AG10803 (cell line): ENCODE data around the gene CHMP2A.

Experiments
- DNase-seq: peaks from one replicate; pipeline ENCODE4 v3.0.0; 2010; ENCODE audit warnings: low read depth
- H3K4me3 ChIP-seq: 2 replicates; pipeline ENCODE4 v1.5.1; 2011; ENCODE audit warnings: mild to moderate bottlenecking, low read length, control low read depth
- CTCF ChIP-seq: conservative IDR thresholded peaks from 2 replicates; pipeline ENCODE4 v1.5.1; 2011; ENCODE audit warnings: mild to moderate bottlenecking, low read length, control low read depth, inconsistent platforms

CHMP2A gene

DNA sequence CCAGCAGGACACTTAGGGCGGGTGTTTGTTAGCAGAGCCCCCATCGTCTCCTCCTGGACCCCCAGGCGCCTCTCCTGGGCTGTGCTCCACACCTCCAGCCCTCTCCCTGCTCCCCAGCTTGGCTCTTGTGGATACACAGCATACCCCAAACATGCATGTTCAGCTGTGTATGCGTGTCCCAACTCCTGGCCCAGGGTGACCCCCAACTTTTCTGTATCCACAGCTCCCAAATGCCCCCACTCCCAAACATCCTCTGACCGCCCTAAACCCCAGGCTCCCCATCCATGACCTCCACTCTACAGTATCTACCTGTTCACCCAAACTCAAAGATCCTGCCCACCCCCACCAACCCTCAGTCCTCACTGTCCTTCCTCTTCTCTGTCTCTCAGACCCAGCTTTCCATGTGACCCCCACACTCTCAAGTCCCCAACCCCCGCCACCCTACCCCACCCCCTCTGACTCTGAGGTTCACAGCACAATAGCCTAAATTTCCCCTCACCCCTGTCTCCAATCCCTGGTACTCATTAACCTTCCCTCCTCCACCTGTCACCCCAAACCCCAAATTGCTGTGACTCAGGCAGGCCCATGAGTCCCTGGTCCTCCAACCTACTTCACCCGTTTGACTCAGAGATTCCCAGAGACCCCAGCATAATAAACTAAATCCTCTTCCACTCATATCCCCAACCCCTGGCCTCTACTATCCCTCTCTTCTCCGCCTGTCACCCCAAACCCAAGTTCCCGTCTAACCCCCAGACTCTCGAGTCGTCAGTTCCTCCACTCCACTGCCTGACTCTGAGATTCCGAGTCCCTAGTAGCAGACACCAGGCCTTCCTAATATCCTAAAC is 2.5 kb upstream of the CHMP2A start:
- TF ChIP-seq CTCF: no peak
- no peak for DNase-seq
- peak overlapping the region; percentile 92 for H3K4me3 ChIP-seq

DNA sequence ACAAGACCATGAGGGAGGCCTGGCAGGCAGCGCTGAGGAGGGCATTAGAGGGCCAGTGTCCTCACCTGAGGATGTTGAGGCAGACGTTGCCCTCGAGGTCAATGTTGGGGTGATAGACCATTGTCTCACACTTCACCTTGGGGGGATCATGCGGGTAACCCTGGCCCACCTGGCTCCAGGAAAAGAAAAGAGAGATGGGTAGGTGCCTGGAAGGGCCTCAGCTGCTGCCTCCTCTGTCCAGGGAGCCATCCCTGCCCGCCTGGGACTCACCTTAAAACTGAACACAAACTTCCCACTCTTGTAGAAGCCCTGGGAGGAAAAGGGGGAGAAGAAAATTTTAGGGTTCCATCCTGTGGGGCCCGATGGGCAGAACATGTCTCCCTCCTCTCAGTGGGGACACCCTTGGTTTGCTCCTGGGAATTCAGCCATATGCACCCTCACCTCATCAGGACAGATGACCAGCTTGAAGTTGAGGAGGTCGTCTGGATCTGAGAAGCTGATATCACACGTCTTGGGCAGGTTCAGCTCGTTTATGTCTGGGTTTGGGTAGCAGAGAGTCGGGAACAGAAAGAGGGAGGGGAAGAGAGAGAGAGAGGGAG is 1.8 kb upstream of the CHMP2A start:
- H3K4me3 ChIP-seq: peak overlapping the region; percentile 92
- no peak for TF ChIP-seq CTCF
- DNase-seq: no peak

DNA sequence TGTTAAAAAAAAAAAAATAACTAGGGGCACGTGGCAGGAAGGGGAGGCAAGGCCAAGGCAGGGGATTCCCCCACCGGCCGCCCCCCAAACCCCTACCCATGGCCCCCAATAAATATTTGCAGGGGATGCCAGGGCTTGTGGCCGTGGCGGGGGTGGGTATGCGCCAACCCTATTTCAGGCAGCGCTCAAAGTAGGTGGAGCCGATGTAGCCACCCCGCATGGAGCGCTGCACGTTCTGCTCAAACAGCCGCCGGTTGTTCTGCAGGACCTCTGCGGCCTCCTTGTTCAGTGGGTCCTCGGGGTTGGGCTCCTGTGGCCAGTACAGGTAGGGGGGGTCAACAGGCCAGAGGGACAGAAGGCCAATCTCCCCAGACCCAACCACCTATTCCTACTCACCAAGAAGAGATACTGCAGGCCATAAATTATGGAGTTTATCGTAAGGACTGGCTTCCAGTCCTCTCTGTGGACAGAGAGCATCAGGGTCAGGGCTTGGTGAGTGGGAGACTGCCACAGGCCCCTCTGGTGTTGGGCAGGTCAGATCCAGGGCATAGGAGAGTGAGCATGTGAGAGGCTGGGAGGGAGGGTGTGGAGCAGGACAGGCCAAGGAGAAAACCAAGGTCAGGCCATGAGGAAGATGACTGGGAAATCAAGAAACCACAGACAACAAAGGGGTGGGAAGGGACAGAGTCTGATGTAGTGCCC is 1.2 kb upstream of the CHMP2A start:
- TF ChIP-seq CTCF: no peak
- DNase-seq: no peak
- H3K4me3 ChIP-seq: peak overlapping the region; percentile 92

DNA sequence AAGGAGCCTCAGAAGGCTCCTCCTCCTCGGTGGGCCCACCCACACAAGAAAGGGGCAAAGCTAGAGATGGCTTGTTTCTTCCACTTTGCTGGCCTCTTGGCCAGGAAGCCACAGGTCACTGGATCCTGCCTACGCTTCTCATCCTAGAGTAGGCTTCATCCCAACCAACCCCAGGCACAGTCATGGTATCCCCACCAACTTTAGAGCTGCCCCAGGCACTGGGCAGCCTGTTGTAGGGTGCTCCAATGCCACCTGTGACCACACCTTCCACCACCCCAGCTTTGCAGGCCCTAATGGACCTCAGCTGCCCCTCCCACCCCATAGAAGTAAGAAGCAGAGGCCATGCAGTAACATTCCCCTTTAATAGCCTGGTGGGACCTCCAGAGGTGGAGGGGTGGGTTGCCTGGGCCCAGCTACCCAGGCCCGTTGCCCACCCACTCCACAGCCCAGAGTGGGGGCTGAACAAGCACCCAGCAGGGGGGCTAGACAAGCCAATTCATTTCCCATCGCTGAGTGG is 522 bp upstream of the CHMP2A start:
- peak overlapping the region; percentile 57 for H3K4me3 ChIP-seq
- no peak for TF ChIP-seq CTCF
- DNase-seq: no peak

- no peak for DNase-seq
- H3K4me3 ChIP-seq: peak overlapping the region; percentile 94
- TF ChIP-seq CTCF: no peak
Measured at GRCh38 chr19:58553799-58554493, 959 bp downstream of the CHMP2A start.

- no peak overlapping the region for H3K4me3 ChIP-seq
- no peak for DNase-seq
- no peak for TF ChIP-seq CTCF
Measured at GRCh38 chr19:58552655-58553054, 2.2 kb downstream of the CHMP2A start.
